Measurements from ENCODE around the gene PLXND1. TPM values are rescaled to one million over a fixed set of nuclear protein-coding genes. Genes with fewer than 3 reads are reported as not detected.

PLXND1 gene
- total RNA-seq, 4 donors from 2014 or later = 45.0 to 77.9 (median 61.5) TPM

DNA sequence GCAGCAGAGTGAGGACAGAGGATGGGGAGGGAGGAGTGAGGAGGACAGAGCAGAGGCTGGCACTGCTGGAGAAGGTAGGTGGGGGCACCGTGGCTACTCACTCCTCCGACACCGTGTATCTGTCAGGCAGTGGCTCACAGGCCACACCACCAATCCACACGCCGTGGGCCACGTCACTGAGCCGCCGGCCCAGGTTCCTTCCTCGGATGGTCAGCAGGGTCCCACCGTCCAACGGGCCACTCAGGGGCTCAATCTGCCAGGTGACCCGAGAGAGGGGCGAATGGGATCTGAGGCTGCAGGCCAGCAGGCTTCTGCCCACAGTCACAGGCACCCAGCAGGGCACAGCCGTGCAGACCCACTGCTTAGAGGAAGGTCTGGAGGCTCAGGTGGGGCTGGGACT is 33.0 kb downstream of the PLXND1 start:
- no peaks in the 10 kb centered on the region for H3K27me3 ChIP-seq
- ATAC-seq = no peak
- peaks cover 0 to 23% (median 16%) of the 10 kb centered on the region in 3 donors for H3K4me1 ChIP-seq
- H3K36me3 ChIP-seq = peaks cover 0 to 93% of the 10 kb centered on the region in 2 donors
- WGBS, 2 donors (ENCODE audit: low coverage in 1 of 2) = 97 to 100% methylated on average over 2 to 11 of the region's 14 CpGs
- no peak overlapping the region for H3K27ac ChIP-seq
- no peaks in the 10 kb centered on the region for H3K9me3 ChIP-seq
- H3K4me3 ChIP-seq = no peak overlapping the region
- TF ChIP-seq POLR2AphosphoS5 (IDR thresholded peaks at IDR 0.05) (no peak), EP300 (IDR thresholded peaks at IDR 0.05) (no peak), POLR2A (IDR thresholded peaks at IDR 0.05) (no peak)
- TF ChIP-seq, protein P1, sequence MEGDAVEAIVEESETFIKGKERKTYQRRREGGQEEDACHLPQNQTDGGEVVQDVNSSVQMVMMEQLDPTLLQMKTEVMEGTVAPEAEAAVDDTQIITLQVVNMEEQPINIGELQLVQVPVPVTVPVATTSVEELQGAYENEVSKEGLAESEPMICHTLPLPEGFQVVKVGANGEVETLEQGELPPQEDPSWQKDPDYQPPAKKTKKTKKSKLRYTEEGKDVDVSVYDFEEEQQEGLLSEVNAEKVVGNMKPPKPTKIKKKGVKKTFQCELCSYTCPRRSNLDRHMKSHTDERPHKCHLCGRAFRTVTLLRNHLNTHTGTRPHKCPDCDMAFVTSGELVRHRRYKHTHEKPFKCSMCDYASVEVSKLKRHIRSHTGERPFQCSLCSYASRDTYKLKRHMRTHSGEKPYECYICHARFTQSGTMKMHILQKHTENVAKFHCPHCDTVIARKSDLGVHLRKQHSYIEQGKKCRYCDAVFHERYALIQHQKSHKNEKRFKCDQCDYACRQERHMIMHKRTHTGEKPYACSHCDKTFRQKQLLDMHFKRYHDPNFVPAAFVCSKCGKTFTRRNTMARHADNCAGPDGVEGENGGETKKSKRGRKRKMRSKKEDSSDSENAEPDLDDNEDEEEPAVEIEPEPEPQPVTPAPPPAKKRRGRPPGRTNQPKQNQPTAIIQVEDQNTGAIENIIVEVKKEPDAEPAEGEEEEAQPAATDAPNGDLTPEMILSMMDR (IDR thresholded peaks at IDR 0.05) = no peak

DNA sequence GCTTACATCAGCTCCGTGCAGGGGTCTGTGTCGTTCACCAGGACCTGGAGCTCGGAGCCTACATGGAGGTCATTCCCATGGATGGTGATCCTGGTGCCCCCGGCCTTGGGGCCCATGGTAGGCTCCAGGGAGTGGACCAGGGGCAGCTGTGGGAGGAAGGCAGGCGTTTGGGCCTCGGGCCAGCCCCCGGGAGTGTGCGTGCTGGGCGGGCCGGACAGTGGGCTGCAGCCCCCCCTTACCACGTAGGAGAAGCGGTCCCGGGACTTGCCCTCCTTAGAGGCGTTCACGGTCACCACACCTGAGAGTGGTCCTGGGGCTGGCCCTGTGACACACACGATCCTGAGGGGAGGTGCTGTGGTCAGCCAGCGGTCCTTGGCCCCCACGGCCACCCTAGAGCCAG is 33.9 kb downstream of the PLXND1 start:
- no CpG with 5 or more reads among the region's 18 CpGs for WGBS, 2 donors (ENCODE audit: low coverage in 1 of 2)
- ATAC-seq = no peak
- H3K36me3 ChIP-seq = peaks cover 0 to 87% of the 10 kb centered on the region in 2 donors
- peaks cover 0 to 19% (median 9%) of the 10 kb centered on the region in 3 donors for H3K4me1 ChIP-seq
- H3K9me3 ChIP-seq = no peaks in the 10 kb centered on the region
- no peaks in the 10 kb centered on the region for H3K27me3 ChIP-seq
- TF ChIP-seq, protein P1 (IDR thresholded peaks at IDR 0.05) = no peak
- no peak for TF ChIP-seq EP300 (IDR thresholded peaks at IDR 0.05)
- TF ChIP-seq POLR2A (IDR thresholded peaks at IDR 0.05) = no peak
- no peak for TF ChIP-seq POLR2AphosphoS5 (IDR thresholded peaks at IDR 0.05)
- no peak overlapping the region for H3K27ac ChIP-seq
- H3K4me3 ChIP-seq = no peak overlapping the region

DNA sequence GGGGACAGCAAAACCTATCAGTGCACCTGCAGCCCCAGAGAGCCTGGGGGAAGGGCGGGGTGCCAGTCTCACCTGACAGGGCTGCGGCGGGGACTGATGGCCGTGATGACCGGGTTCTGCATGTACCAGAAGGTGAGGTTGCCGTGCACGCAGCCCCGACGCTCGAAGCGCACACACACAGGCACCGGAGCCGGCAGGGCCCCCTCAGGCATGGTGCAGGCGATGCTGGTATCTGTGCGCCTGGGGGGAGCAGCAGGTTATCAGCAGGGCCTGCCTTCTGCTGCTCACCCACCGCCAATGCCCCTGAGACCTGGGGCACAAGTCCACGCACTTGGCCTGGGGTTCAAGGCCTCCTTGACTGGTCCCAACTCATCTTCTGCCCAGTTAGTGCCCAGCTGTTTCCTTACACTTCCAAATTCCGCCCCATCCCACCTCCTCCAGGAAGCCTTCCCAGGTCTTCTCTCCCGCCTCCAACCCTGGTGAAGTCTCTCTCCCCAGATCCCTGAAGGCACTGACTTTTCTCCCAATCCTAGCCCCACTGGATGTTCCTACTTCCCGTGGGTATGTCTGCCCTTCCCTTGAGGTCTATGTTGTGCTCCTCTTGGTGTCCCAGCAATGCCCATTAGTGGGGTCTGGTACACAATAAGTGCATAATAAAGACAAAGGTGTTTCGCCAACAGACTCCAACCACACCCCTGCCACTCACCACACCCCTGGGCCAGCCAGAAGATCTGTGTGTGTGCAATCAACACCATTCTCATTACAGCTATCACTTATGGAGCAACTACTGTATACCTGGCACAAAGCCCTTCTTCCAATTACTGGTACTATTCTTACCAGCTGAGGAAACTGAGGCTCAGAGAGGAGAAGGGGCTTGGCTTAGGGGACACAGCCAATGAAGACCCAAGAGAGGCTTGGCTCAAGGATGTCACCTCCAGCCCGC is 34.6 kb downstream of the PLXND1 start:
- 86% methylated on average over 5 of the region's 22 CpGs; no CpG with 5 or more reads in 1 of the 2 donors for WGBS, 2 donors (ENCODE audit: low coverage in 1 of 2)
- no peak overlapping the region for H3K27ac ChIP-seq
- peaks cover 0 to 19% (median 2%) of the 10 kb centered on the region in 3 donors for H3K4me1 ChIP-seq
- TF ChIP-seq, protein P1 (IDR thresholded peaks at IDR 0.05) = no peak
- TF ChIP-seq POLR2A (IDR thresholded peaks at IDR 0.05) (no peak), EP300 (IDR thresholded peaks at IDR 0.05) (no peak), POLR2AphosphoS5 (IDR thresholded peaks at IDR 0.05) (no peak)
- no peak overlapping the region for H3K4me3 ChIP-seq
- H3K36me3 ChIP-seq = peaks cover 0 to 87% of the 10 kb centered on the region in 2 donors
- no peak for ATAC-seq
- no peaks in the 10 kb centered on the region for H3K27me3 ChIP-seq
- H3K9me3 ChIP-seq = no peaks in the 10 kb centered on the region

DNA sequence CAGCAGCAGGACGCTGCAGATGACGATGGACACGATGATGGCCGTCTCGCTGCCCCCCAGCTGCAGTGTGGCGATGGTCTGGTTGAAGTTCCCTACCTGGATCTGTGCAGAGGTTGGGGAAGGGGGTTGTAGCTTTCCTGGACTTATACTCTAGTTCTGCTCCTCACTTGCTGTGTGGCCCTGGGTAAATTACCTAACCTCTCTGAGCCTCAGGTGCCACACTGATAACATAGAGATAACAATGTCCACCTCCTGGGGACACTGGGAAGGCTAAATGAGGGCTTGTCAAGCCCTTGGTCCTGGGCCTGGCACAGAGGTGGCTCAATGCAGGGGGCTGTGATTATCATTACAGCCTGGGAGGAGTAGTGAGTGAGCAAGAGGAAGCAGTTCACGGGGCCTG is 36.6 kb downstream of the PLXND1 start:
- no peak for ATAC-seq
- WGBS, 2 donors (ENCODE audit: low coverage in 1 of 2) = 80% methylated on average over 1 of the region's 7 CpGs; no CpG with 5 or more reads in 1 of the 2 donors
- Histone ChIP-seq H3K27ac (no peak overlapping the region), H3K4me3 (no peak overlapping the region), H3K9me3 (no peaks in the 10 kb centered on the region), H3K36me3 (peaks cover 0 to 87% of the 10 kb centered on the region in 2 donors), H3K27me3 (no peaks in the 10 kb centered on the region), H3K4me1 (peaks cover 0 to 31% (median 5%) of the 10 kb centered on the region in 3 donors)
- TF ChIP-seq, protein P1 (IDR thresholded peaks at IDR 0.05) = no peak
- TF ChIP-seq POLR2A (IDR thresholded peaks at IDR 0.05) (no peak), EP300 (IDR thresholded peaks at IDR 0.05) (no peak), POLR2AphosphoS5 (IDR thresholded peaks at IDR 0.05) (no peak)
